Gastrocnemius medialis (tissue), 4 donors: ENCODE data around the gene DRD1.

Source experiments
- POLR2A ChIP-seq, 2 donors: fragments of 450-650 bp; IDR thresholded peaks; one replicate each; pipeline ENCODE4 v1.6.1; 2017; ENCODE audit warnings: antibody characterized with exemption in 2 of 2, mild to moderate bottlenecking in 2 of 2, moderate library complexity in 2 of 2
- TF ChIP-seq, protein P1 (sequence below), 5 experiments: fragments of 450-650 bp in 3 of 5; fragments of 200-600 bp in 2 of 5; sonication (generic) in 2 of 5; IDR thresholded peaks in 4 of 5; conservative IDR thresholded peaks in 1 of 5; 1 replicate in 4 of 5; 2 replicates in 1 of 5; pipeline ENCODE4 v1.5.1; 2016 to 2019; ENCODE audit warnings: antibody characterized with exemption in 5 of 5, mild to moderate bottlenecking in 3 of 5, moderate library complexity in 3 of 5

- TF ChIP-seq, protein P1, sequence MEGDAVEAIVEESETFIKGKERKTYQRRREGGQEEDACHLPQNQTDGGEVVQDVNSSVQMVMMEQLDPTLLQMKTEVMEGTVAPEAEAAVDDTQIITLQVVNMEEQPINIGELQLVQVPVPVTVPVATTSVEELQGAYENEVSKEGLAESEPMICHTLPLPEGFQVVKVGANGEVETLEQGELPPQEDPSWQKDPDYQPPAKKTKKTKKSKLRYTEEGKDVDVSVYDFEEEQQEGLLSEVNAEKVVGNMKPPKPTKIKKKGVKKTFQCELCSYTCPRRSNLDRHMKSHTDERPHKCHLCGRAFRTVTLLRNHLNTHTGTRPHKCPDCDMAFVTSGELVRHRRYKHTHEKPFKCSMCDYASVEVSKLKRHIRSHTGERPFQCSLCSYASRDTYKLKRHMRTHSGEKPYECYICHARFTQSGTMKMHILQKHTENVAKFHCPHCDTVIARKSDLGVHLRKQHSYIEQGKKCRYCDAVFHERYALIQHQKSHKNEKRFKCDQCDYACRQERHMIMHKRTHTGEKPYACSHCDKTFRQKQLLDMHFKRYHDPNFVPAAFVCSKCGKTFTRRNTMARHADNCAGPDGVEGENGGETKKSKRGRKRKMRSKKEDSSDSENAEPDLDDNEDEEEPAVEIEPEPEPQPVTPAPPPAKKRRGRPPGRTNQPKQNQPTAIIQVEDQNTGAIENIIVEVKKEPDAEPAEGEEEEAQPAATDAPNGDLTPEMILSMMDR (IDR thresholded peaks at IDR 0.05 in 4 of 5, conservative IDR thresholded peaks at IDR 0.05 in 1 of 5), result no peak
- TF ChIP-seq POLR2A (IDR thresholded peaks at IDR 0.05), result no peak
These were observed 13.5 kb upstream of the DRD1 start for GRCh38 chr5:175457466-175457865.
